ENCODE results near the gene TOE1.
"Not testable (repeated sequence)": the region's sequence is repeated elsewhere in the genome, so short reads cannot be mapped to it uniquely, and the experiment has no call there.

TOE1 gene

GRCh38 chr1:45359882-45360513 lies 20.0 kb downstream of the TOE1 start:
- peak; percentile 95 for FAIRE-seq

- FAIRE-seq, result not testable (repeated sequence)
Observed at GRCh38 chr1:45360981-45361380, 21.0 kb downstream of the TOE1 start.

- FAIRE-seq, result no peak
Observed at GRCh38 chr1:45364294-45364693, 24.3 kb downstream of the TOE1 start.

- FAIRE-seq, result no peak
Observed at GRCh38 chr1:45365051-45365450, 25.1 kb downstream of the TOE1 start.

DNA sequence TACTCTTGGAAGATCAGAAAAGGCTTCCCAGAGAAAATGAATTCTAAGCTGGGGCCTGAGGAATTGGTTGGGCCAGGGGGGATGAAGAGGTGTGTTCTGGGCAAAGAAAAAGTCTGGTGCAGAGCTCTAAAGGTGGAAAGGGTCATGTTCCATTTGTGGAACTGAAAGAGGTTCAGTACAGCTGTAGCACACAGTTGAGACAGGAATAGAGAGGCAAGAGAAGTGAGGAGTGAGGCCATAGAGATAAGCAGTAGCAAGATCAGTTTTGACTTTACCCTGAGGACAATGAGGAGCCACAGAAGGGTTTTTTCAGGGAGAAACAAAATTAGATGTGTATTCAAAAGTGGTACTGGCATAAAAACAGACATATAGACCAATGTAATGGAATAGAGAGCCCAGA lies 30.6 kb downstream of the TOE1 start:
- FAIRE-seq, result no peak

GRCh38 chr1:45373573-45373972 lies 33.6 kb downstream of the TOE1 start:
- no peak for FAIRE-seq

DNA sequence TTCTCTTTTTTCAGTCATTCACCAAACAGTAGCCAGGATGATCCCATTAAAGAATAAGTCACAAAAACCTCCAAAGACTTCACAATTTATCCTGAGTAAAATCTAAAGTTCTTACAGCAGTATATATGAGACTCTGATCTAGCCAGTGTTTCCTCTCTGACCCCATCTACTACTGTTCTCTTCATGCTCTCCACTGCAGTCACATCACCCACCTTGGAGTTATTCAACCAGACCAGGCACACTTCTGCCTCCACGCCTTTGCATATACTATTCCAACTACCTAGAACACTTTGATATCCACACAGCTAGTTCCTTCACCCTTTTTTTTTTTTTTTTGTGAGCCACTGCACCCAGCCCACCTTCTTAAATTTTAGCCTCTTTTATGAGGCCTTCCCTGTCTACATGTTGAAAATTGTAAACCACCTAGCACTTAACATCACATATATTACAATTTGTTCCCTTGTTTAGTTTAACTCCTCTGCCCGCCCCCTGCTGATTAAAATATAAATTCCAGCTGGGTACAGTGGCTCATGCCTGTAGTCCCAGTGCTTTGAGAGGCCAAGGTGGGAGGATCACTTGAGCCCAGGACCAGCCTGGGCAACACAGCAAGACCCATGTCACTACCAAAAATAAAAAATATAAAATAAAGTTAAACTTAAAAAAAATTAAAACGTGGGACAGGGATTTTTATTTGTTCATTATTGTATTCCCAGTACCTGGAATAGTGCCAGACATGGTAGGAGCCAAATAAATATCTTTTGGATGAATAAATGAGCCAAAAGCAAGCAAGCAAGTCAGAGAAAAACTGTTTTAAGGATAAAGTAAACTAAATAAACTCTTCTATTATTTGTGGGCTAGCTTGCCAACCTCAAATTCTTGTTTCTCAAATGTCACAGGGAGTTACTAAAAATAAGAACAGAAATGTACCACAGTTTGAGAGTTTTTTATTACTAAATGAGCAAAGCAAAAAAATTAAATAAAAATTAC lies 35.4 kb downstream of the TOE1 start:
- FAIRE-seq, result no peak

GRCh38 chr1:45378184-45378583 lies 38.2 kb downstream of the TOE1 start:
- no peak for FAIRE-seq

DNA sequence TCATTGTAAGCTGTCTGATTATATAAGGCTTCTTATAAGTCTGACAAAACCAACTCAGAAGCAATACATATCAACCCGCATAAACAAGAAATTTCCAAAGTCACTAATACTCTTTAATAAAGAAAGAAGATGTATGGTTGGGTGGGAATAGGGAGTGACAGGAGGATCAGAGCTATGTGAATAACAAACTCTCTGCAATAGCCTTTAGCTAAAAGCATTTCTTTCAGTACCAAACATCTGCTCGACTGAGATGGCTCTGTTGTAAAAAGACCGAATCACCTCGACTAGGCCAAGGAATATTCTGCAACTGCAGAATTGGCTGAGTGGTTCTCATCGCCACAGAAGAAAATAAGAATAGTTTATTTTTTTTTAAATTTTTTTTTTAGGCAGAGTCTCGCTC lies 39.6 kb downstream of the TOE1 start:
- no peak for FAIRE-seq

- FAIRE-seq, result no peak
Observed at GRCh38 chr1:45380125-45380524, 40.2 kb downstream of the TOE1 start.

- no peak for FAIRE-seq
Observed at GRCh38 chr1:45380730-45381129, 40.8 kb downstream of the TOE1 start.

DNA sequence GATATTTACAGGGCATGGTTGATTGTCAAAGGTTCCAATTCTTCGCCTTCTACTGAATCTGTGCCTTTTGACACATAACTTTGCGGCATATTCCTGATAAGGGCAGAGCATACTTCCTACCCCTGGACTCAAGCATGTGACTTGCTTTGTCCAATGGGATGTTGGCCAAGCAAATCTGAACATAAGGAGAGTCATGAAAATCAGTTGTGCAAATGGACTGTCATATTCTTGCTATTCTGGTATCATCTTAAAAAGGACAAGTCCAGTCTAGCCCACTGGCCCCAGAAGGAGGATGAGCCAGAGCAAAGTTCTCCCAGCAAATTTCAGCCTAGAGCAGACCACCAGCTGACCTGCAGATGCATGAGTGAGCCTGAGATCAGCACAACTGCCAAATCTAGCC lies 41.3 kb downstream of the TOE1 start:
- FAIRE-seq, result no peak

DNA sequence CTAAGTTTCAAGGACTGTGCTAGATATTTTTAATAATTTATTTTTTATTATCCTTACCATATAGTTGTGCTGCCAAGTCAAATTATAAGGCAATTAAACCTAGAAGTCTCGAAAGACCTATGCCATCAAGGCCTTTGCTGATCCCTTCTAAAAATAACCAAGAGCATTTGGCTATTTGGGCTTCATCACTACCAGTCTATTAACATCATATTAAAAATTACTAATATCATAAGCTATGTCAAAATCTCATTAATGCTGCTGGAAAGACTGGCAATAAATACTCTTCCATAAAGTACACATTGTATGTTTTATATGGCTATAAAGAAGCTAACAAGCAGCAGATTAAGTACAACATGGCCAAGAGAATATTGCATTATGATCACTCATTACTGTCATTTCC lies 43.2 kb downstream of the TOE1 start:
- no peak for FAIRE-seq

DNA sequence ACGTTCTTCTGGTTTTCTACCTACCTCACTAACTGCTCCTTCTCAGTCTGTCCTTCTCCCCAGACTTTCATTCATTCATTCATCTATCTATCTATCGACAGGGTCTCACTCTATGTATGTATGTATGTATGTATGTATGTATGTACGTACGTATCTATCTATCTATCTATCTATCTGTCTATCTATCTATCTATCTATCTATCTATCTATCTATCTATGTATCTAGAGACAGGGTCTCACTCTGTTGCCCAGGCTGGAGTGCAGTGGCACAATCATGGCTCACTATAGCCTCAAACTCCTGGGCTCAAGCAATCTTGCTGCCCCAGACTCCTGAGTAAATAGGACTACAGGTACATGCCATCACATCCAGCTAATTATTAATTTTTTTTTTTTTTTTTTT lies 44.2 kb downstream of the TOE1 start:
- not testable (repeated sequence) for FAIRE-seq

DNA sequence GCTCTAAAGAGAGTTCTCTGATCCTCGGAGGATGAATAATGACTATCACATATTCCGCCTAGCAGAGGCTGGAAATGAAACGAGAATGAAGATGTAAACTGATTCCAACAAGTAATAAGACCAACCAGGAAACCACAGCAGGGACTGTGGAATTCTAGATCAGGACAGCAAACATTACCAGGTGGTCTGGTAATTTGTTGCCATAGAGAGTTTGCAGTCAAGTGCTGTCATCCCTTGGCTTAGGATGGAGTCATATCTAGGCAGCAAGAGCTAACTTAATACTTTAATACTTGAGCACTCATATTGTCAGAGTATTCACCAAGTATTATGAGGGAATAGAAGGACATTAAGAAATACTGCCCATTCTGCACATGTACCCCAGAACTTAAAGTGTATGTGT lies 45.3 kb downstream of the TOE1 start:
- FAIRE-seq, result no peak

DNA sequence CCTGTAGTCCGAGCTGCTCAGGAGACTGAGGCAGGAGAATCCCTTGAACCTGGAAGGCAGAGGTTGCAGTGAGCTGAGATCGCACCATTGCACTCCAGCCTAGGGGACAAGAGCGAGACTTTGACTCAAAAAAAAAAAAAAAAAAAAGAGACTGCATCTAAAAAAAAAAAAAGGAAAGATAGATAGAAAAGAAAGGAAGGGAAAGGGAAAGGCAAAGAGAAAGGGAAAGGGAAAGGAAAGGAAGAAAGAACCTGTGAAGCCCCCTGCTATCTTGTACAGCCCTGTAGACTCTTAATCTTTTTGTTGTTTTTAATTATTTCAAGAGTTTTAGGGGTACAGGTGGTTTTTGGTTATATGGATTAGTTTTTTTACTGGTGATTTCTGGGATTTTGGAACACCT lies 46.2 kb downstream of the TOE1 start:
- FAIRE-seq, result no peak
